Type B pancreatic cell (in vitro differentiated cells): ENCODE results near the gene TCF21. TPM values are rescaled to one million over a fixed set of nuclear protein-coding genes. Genes with fewer than 3 reads are reported as not detected.

ENCODE experiments used
- DNase-seq: peaks from one replicate; pipeline ENCODE4 v3.0.0; 2021; ENCODE audit warnings: mixed read lengths; ENCODE audit not compliant: unreplicated experiment; ENCODE audit errors: extremely low spot score
- H3K27ac Mint-ChIP-seq: 2 replicates; pipeline ENCODE4 v1.8.0; 2021; ENCODE audit warnings: mild to moderate bottlenecking, mixed read lengths
- H3K27me3 Mint-ChIP-seq: 2 replicates; pipeline ENCODE4 v1.8.0; 2021; ENCODE audit warnings: mixed read lengths
- H3K36me3 Mint-ChIP-seq: 2 replicates; pipeline ENCODE4 v1.8.0; 2021; ENCODE audit warnings: mixed read lengths
- H3K4me1 Mint-ChIP-seq: one replicate; pipeline ENCODE4 v1.8.0; 2021; ENCODE audit warnings: mixed read lengths; ENCODE audit not compliant: unreplicated experiment
- H3K4me3 Mint-ChIP-seq: 2 replicates; pipeline ENCODE4 v1.8.0; 2021; ENCODE audit warnings: mild to moderate bottlenecking, mixed read lengths
- H3K9me3 Mint-ChIP-seq: 2 replicates; pipeline ENCODE4 v1.8.0; 2021; ENCODE audit warnings: mixed read lengths
- total RNA-seq: library from RNA; stranded (reverse); gene quantifications from 2 replicates; pipeline ENCODE4 v1.2.1, GENCODE V29; 2021; ENCODE audit warnings: low replicate concordance
- TF ChIP-seq, protein P1 (sequence below): fragments of 200-600 bp; sonication (generic); conservative IDR thresholded peaks from 2 replicates; pipeline ENCODE4 v1.5.0; 2021; ENCODE audit warnings: antibody characterized with exemption, mild to moderate bottlenecking

Gene TCF21
- total RNA-seq, 1 donor from 2014 or later = 1.3 TPM

DNA sequence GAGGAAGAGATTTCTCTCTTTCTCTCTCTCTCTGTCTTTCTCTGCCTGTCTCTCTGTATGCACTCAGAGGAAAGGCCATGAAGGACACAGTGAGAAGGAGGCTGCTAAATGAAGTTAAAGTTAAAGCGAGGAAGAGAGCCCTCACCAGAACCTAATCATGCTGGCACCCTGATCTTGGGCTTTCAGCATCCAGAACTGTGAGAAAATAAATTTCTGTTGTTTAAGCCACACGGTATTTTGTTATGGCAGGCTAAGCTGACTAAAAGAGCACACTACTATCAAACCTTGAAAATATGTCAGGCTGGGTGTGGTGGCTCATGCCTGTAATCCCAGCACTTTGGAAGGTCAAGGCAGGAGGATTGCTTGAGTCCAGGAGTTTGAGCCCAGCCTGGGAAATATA, 8.0 kb upstream of the TCF21 start:
- H3K9me3 Mint-ChIP-seq = no peaks in the 10 kb centered on the region
- DNase-seq = no peak
- peaks cover 53% of the 10 kb centered on the region for H3K27me3 Mint-ChIP-seq
- TF ChIP-seq, protein P1, sequence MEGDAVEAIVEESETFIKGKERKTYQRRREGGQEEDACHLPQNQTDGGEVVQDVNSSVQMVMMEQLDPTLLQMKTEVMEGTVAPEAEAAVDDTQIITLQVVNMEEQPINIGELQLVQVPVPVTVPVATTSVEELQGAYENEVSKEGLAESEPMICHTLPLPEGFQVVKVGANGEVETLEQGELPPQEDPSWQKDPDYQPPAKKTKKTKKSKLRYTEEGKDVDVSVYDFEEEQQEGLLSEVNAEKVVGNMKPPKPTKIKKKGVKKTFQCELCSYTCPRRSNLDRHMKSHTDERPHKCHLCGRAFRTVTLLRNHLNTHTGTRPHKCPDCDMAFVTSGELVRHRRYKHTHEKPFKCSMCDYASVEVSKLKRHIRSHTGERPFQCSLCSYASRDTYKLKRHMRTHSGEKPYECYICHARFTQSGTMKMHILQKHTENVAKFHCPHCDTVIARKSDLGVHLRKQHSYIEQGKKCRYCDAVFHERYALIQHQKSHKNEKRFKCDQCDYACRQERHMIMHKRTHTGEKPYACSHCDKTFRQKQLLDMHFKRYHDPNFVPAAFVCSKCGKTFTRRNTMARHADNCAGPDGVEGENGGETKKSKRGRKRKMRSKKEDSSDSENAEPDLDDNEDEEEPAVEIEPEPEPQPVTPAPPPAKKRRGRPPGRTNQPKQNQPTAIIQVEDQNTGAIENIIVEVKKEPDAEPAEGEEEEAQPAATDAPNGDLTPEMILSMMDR = no peak
- H3K4me3 Mint-ChIP-seq = no peak overlapping the region
- H3K27ac Mint-ChIP-seq = no peak overlapping the region
- H3K36me3 Mint-ChIP-seq = no peaks in the 10 kb centered on the region
- H3K4me1 Mint-ChIP-seq = no peaks in the 10 kb centered on the region

DNA sequence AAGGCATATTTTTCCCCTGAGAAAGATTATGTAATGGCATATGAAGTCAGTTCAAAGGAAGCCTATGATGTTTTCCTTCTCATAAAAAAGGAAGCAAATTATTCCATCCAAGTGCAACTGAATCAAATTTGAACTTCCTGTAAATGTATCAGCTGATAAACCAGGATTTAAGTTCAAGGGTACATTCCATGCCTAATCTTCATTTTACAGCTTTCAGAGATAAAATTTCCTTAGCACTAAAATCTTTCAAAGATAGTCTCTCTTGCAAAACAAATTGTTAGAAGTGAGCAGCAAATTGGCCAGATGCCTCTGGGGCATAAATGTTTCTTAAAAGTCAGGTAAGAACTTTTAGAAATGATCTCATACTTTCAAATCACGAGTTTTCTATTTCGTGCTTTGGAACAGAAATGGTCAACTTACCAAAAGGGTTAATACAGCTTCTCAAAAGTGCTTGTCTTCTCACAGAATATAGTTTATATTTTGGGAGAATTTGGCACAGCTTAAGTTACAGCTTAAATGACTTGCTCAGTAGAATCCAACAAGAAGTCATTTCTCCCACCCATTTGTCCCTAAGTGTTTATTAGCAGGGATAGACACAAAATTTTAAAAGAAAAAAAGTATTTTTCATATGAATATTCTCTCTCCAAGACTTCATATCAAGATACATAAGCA, 2.7 kb upstream of the TCF21 start:
- H3K36me3 Mint-ChIP-seq = no peaks in the 10 kb centered on the region
- H3K27ac Mint-ChIP-seq = no peak overlapping the region
- no peak overlapping the region for H3K4me3 Mint-ChIP-seq
- no peak for DNase-seq
- H3K27me3 Mint-ChIP-seq = peaks cover 84% of the 10 kb centered on the region
- H3K9me3 Mint-ChIP-seq = no peaks in the 10 kb centered on the region
- TF ChIP-seq, protein P1 = no peak
- H3K4me1 Mint-ChIP-seq = peaks cover 7% of the 10 kb centered on the region

DNA sequence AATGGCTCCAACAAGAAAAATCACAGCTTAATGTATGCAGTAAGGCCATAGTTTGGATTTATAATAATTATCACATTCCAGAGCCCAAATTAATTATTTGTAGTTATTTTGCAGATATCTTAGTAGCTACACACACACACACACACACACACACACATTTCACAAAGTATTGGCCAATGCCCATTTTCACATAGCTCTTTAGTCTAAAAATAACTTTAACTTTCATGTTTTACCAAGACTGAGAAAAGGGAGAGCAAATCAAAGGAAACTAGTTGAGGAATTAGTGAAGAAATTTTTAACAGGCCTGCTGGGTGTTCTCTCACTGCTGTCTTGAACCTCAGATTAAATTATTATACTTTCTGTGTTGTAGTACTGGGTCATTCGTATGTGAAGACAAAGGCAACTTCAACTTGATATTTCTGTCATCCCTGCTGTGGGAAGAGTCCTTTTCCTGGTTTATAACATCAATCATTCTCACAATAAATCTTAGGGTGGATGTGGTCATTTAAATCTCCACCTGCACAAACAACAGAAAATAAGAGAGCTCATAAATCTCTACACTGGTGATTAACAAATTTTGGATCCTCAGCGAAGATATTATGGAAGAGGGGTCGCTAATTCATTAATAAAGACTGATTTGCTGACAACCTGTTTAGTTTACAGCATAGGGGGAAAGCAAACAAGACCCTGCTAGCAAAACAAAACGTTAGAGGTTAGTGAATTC, 1.6 kb upstream of the TCF21 start:
- H3K9me3 Mint-ChIP-seq = no peaks in the 10 kb centered on the region
- no peaks in the 10 kb centered on the region for H3K36me3 Mint-ChIP-seq
- no peak overlapping the region for H3K4me3 Mint-ChIP-seq
- H3K4me1 Mint-ChIP-seq = peaks cover 7% of the 10 kb centered on the region
- no peak overlapping the region for H3K27ac Mint-ChIP-seq
- no peak for DNase-seq
- H3K27me3 Mint-ChIP-seq = peaks cover 92% of the 10 kb centered on the region
- TF ChIP-seq, protein P1 = no peak

DNA sequence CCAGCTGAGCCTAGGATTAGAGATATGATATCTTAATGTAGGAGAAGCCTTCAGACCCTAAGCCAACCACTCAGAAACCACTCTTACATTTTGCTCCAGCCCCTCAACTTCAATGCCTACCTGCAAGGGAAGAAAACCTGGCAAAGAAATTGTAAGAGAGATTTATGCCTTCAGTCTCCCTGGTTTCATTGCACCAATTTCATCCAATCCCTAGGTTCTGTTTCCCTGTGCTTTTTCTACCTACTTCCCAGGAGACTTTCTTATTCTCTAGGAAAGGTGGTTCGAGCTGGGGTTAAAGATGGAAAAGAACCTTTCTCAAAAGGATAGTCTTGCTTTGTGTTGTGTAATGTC, 1.1 kb upstream of the TCF21 start:
- Mint-ChIP-seq H3K36me3 (no peaks in the 10 kb centered on the region), H3K27me3 (peaks cover 95% of the 10 kb centered on the region), H3K4me3 (no peak overlapping the region), H3K27ac (no peak overlapping the region), H3K4me1 (peaks cover 11% of the 10 kb centered on the region), H3K9me3 (no peaks in the 10 kb centered on the region)
- TF ChIP-seq, protein P1 = no peak
- no peak for DNase-seq

DNA sequence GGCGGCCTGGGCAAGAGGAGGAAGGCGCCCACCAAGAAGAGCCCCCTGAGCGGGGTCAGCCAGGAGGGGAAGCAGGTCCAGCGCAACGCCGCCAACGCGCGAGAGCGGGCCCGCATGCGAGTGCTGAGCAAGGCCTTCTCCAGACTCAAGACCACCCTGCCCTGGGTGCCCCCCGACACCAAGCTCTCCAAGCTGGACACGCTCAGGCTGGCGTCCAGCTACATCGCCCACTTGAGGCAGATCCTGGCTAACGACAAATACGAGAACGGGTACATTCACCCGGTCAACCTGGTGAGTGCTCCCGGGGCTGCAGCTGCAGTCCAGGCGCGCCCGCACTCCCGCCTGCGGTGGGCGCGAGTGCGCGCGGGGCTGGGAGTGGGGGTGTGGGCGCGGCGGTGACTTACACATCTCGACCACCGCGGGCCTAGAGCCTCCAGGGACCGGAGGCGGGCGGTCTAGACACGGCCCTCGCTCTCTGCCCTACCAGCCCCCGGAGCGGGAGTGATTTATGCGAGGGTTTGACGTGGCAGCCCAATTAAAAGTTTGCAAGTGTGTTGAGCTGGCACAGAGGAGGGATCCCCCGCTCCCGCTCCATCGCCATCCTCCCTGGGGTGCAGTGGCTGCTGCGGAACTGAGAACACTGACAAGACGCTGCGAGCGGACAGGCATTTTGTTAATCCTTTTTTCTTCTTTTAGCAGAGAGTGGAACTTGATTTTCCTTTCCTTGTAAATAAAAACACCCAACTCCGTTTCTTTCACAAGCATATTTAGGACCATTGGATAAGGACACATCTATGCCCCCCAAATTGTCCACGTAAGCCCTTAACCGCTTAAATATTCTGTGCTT, 867 bp downstream of the TCF21 start:
- TF ChIP-seq, protein P1 = no peak
- H3K27me3 Mint-ChIP-seq = peaks cover 98% of the 10 kb centered on the region
- H3K4me3 Mint-ChIP-seq = peak overlapping the region; percentile 83
- peaks cover 22% of the 10 kb centered on the region for H3K4me1 Mint-ChIP-seq
- H3K27ac Mint-ChIP-seq = no peak overlapping the region
- no peaks in the 10 kb centered on the region for H3K9me3 Mint-ChIP-seq
- H3K36me3 Mint-ChIP-seq = no peaks in the 10 kb centered on the region
- no peak for DNase-seq
